GM18870 (cell line): ENCODE results near the gene CACNA2D3.

Source experiments
- ATAC-seq: cut with Tn5 transposase; IDR thresholded peaks from one replicate; pipeline ENCODE4 v1.9.1; 2021; ENCODE audit warnings: moderate library complexity; ENCODE audit not compliant: unreplicated experiment

CACNA2D3 gene

DNA sequence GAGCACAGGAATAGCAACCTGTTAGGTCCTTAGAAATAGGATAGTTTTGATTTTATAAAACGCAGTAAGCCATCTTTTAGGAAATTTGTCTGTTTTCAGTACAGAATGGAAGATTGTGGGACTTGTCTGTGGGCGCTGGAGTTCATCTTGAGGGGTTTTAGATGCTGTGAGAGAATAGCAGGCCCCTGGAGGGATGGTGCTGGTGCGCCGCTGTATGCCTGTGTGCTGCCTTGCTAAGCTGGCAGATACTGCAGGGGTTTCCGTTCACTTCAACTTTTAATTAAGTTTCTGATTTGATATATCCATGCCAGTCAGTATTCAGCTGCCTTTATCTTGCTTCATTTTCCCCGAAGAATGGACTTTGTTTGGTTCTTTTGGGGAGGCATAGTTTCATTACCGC is 4.2 kb downstream of the CACNA2D3 start:
- ATAC-seq: no peak

DNA sequence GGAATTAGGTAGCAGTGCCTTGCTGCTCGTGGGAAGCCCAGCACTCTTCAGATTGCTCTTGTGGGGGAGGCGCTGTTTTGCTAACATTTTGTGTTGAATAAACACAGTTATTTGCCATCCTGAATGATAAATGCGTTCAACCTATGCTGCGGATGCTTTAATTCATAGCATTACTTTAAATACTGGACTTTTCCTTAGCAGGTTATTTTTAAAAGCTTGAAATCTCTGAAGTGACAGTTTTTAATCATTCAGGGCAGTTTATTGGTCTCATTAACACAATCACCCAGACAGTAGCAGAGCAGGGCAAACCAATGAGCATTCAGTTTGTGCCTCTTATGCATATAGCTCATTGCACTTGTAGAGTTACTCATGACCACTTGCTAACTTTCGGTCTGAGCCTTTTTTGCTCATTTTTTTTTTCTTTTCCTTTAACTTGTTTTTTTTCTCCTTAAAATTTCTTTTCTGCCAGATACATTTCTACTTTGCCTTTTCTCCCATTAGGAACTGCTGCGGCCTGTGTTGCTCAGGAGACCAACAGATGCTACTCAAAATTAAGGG is 5.2 kb downstream of the CACNA2D3 start:
- ATAC-seq: no peak

DNA sequence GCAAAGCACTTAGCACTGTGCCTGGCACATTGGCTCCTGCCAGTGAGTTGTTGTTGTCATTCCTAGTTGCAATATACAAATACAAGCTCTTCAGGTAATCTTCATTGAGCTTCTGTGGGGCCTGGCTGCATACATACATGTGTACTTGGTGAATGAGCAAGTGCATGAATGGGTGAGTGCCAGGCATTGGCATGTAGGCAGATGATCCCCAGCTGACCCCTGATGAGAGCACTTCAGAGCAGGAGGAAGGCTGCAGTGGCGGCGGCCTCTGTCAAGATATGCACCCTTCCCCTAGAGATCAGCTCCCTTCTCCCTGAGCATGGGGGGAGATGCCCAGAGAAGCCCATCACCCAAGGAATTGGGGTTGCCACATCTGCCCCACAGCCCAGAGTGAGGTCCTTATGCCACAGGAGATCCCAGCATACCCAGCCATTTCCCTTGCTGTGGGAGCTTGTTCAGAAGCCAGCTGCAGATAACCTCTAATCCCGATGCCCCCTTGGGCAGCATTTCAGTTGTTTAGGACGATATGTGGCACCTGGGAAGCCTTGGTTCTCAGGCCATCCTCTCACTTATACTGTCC is 8.8 kb downstream of the CACNA2D3 start:
- no peak for ATAC-seq

DNA sequence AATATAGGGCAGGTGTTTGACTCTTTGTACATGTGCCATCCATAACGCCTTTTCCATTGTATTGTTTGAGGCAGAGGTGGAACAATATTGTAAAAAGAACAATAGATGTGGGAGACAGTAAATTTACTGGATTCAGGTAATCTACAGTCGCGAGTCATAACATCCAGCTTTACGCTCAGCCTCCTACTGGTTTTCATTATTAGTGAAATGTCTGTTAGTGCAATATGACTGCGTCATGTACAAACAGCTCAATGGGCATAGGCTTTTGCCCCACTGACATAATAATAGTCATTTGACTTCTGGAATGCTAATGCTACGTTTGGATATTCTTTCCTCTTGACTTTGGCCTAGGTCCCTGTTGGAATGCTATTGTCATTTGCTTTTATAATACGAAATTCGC is 9.5 kb downstream of the CACNA2D3 start:
- ATAC-seq: no peak

- ATAC-seq: no peak
Observed at GRCh38 chr3:54132685-54133084, 10.3 kb downstream of the CACNA2D3 start.

GRCh38 chr3:54133196-54133595 is 10.8 kb downstream of the CACNA2D3 start:
- ATAC-seq: no peak

DNA sequence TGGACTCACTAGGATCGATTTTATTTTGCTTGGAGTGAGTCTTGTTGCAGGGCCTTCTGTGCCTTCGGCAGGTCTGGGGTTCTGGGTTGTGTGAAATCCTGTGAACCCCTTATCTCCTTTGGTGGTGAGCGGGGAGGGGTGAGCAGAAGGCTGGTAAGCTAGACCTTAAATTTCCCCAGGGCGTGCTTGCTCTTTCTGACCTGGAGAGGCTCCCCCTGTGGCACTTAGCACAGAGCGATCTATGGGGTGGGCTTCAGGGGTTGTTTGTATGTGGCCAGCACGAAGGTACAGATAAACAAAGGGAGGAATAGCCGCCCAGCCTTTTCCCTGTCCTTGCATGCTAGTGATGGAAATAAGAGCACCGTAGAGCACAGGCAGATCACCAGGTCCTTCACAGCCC is 11.8 kb downstream of the CACNA2D3 start:
- no peak for ATAC-seq

- no peak for ATAC-seq
Observed at GRCh38 chr3:54134713-54135112, 12.4 kb downstream of the CACNA2D3 start.

DNA sequence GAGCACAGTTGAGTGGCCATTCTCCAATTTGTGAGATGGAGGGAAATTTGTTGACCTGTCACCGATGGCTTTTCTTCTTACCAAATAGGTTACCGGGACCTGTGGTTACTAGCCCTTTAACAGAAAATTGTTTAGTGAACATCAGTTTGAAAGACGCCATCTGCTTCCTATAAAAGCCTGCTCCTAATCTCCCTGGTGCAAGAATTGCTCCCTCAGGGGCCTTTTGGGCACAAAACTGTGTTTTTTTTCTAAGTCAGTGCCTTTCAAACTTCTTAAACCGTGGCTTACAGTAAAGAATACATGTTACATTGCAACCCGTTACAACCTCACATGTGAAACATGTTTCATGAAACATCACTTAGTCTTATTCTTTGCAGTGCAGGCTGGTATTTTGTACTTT is 15.0 kb downstream of the CACNA2D3 start:
- ATAC-seq: no peak

GRCh38 chr3:54138937-54139547 is 16.7 kb downstream of the CACNA2D3 start:
- ATAC-seq: no peak

GRCh38 chr3:54139630-54140029 is 17.3 kb downstream of the CACNA2D3 start:
- no peak for ATAC-seq

- no peak for ATAC-seq
Observed at GRCh38 chr3:54144284-54144683, 21.9 kb downstream of the CACNA2D3 start.

DNA sequence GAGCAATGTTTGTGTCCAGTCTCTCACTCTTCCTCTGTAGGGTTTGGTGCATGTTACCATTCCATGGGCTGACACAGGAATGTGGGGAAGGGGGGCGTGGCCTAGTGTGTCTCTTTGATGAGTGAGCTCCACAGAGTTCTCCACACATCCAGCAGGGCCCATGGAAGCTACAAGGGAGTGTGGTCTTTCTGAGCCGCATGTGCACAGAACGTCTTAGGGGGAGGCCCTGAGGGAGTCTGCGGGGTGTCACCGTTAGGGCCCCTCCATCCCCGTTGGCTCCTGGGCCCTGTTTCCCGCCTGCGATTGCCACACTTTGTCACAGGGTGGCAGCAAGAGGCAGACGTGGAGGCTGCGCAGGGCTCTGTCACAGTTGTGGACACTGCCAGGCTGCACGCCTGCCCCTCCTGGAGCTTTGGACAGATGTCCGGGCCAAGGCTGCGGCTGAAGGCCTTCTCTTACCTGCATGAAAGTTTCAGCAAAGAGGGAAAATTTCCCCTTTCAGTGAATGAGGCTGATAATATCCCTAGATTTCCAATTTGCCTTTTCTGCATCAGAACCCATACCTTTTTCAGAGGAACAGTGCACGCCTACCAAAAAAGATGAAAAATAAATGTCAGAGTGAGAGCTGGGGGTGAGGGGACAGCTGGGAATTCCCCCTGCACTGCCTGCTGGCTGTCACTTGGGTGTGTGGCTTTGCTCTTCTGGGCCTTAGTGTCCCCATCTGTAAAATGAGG is 24.3 kb downstream of the CACNA2D3 start:
- ATAC-seq: no peak

GRCh38 chr3:54150864-54151467 is 28.6 kb downstream of the CACNA2D3 start:
- ATAC-seq: no peak

DNA sequence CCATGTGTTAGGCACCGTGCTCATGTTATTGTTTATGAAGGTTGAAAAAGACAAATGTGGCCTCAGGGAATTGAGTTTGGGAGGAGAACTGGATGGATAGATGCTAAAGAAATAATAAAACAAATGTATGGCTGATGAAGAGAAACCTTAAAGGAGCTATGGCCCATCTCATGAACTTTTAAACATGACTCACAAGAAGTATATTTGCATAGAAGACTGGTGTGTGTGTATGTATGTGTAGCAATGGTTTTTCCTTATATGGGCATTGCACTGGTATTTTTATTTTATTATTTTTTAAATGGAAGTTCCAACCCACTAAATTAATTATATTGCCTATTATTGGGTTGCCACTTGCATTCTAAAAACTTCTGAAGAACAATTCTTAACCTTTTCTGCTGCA is 31.1 kb downstream of the CACNA2D3 start:
- ATAC-seq: no peak

GRCh38 chr3:54157860-54158259 is 35.5 kb downstream of the CACNA2D3 start:
- no peak for ATAC-seq

- no peak for ATAC-seq
Observed at GRCh38 chr3:54159917-54160316, 37.6 kb downstream of the CACNA2D3 start.

- no peak for ATAC-seq
Observed at GRCh38 chr3:54163441-54163840, 41.1 kb downstream of the CACNA2D3 start.

DNA sequence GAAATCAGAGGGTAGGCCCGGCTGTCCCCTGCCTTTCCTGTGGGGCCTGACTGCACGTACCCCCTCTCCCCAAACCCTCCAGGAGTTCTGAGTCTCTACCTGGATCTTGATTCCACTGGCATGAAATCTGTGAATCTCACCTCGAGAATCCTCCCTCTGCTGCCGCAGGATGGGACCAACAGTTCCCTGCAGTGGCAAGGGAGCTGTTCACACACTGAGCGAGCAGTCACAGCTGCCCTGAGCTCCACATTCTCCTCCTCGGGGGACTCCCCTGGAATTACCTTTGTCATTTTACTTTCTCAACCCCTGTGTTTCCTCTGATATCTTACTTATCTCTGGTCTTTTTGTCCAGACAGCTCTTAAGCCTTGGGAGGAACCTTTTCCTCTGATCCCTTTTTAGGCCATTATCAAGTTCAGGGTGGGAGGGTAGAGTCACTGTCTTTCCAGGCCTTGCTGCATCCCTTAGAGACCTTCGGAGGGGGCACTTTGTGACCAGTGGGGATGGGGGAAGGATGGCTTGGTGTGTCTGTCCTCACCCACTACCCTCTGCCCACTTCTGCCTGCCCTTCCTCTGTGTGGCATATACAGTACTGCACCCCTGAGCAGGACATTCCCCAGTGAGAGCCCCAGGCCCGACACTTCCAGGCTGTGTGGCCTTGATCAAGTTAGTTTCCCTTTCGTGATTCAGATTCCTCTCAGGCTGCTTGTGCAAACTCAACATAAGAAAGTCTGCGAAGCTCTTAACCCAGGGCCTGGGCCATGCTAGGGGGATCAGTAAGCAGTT is 42.0 kb downstream of the CACNA2D3 start:
- no peak for ATAC-seq

DNA sequence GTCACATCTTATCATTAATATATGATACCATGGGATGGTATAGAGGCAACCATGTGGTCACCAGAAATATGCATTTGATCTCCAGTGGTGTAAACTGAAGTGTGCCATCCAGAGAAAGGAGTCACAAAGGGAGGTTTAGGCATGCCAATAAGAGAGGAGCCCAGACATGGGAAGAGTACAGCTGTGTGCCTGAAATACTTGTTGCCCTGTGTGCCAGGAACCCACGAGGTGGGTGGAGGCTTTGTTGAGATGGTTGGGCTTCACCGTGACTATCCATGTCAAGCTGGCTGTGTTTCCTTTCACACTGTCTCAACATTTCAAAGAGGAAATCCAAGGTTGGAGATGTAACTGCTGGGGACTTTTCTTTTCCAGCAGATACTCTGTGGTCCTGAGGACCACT is 43.5 kb downstream of the CACNA2D3 start:
- ATAC-seq: no peak

DNA sequence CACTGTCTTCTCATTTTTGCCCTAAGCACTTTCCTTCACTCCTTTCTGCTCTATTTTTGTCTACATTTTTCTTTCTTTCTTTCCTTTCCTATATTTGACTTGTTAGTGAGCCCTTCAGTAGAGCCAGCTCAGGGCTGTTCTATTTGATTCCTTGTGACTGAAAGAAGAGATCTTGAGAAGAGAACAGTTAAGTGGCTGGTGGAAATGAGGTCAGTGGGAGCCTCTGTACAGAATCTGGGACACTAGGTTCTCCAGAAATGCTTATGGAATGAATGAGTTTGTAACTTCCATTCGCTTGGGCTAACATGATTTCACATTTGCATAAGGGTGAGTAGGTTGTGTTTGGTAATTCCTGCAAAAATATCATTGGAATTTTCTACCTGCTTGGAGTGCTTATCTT is 45.6 kb downstream of the CACNA2D3 start:
- no peak for ATAC-seq
